ENCODE results near the gene SEPTIN12. TPM values are rescaled to one million over a fixed set of nuclear protein-coding genes. Genes with fewer than 3 reads are reported as not detected.

Gene SEPTIN12
- not detected for total RNA-seq
- long read RNA-seq, result 0 reads

- no peak for DNase-seq
- intact Hi-C loops (cut with micrococcal nuclease), result no loop called here
- ATAC-seq, result no peak
Measured at GRCh38 chr16:4787627-4788482, at the start of gene SEPTIN12. SEPTIN12 (minus strand) TSS chr16:4788345; CDS start chr16:4787645, 700 bp downstream.

GRCh38 chr16:4836727-4837126 lies 48.6 kb upstream of the SEPTIN12 start:
- intact Hi-C loops (cut with micrococcal nuclease), result no loop called here
- DNase-seq (no peak), ATAC-seq (peak; percentile 53)

- no peak for ATAC-seq
- intact Hi-C loops (cut with micrococcal nuclease), result no loop called here
- DNase-seq, result no peak
Measured at GRCh38 chr16:4833584-4833983, 45.4 kb upstream of the SEPTIN12 start.

GRCh38 chr16:4832698-4833343 lies 44.7 kb upstream of the SEPTIN12 start:
- intact Hi-C loops (cut with micrococcal nuclease), result no loop called here
- ATAC-seq (no peak), DNase-seq (no peak)

- ATAC-seq, result no peak
- no peak for DNase-seq
- intact Hi-C loops (cut with micrococcal nuclease), result no loop called here
Measured at GRCh38 chr16:4831616-4832015, 43.5 kb upstream of the SEPTIN12 start.

- peak; percentile 30 for ATAC-seq
- peak; percentile 46 for DNase-seq
- intact Hi-C loops (cut with micrococcal nuclease), result no loop called here
Measured at GRCh38 chr16:4830408-4830807, 42.3 kb upstream of the SEPTIN12 start.

GRCh38 chr16:4828567-4829321 lies 40.6 kb upstream of the SEPTIN12 start:
- intact Hi-C loops (cut with micrococcal nuclease), result no loop called here
- DNase-seq (peak; percentile 65), ATAC-seq (peak; percentile 69)

- ATAC-seq (peak; percentile 71), DNase-seq (peak; percentile 66)
- intact Hi-C loops (cut with micrococcal nuclease), result no loop called here
Measured at GRCh38 chr16:4826980-4827379, 38.8 kb upstream of the SEPTIN12 start.

GRCh38 chr16:4826526-4826925 lies 38.4 kb upstream of the SEPTIN12 start:
- intact Hi-C loops (cut with micrococcal nuclease), result no loop called here
- DNase-seq (no peak), ATAC-seq (peak; percentile 0)

- ATAC-seq (peak; percentile 73), DNase-seq (peak; percentile 74)
- intact Hi-C loops (cut with micrococcal nuclease), result no loop called here
Measured at GRCh38 chr16:4825196-4825595, 37.1 kb upstream of the SEPTIN12 start.

- intact Hi-C loops (cut with micrococcal nuclease), result no loop called here
- ATAC-seq (peak; percentile 70), DNase-seq (peak; percentile 73)
Measured at GRCh38 chr16:4820652-4821051, 32.5 kb upstream of the SEPTIN12 start.

GRCh38 chr16:4814542-4815173 lies 26.5 kb upstream of the SEPTIN12 start:
- ATAC-seq (peak; percentile 72), DNase-seq (peak; percentile 74)
- intact Hi-C loops (cut with micrococcal nuclease), result no loop called here

GRCh38 chr16:4814046-4814445 lies 25.9 kb upstream of the SEPTIN12 start:
- intact Hi-C loops (cut with micrococcal nuclease), result no loop called here

GRCh38 chr16:4813251-4814003 lies 25.3 kb upstream of the SEPTIN12 start:
- DNase-seq (no peak), ATAC-seq (peak; percentile 44)
- intact Hi-C loops (cut with micrococcal nuclease), result no loop called here

More at GRCh38 chr16:4814046-4814445, 25.9 kb upstream of the SEPTIN12 start:
- DNase-seq (no peak), ATAC-seq (peak; percentile 87)

- intact Hi-C loops (cut with micrococcal nuclease), result no loop called here
- ATAC-seq, result no peak
- no peak for DNase-seq
Measured at GRCh38 chr16:4811773-4812172, 23.6 kb upstream of the SEPTIN12 start.

- no peak for DNase-seq
- intact Hi-C loops (cut with micrococcal nuclease), result no loop called here
- no peak for ATAC-seq
Measured at GRCh38 chr16:4811242-4811641, 23.1 kb upstream of the SEPTIN12 start.

- no peak for DNase-seq
- intact Hi-C loops (cut with micrococcal nuclease), result no loop called here
Measured at GRCh38 chr16:4806280-4806679, 18.1 kb upstream of the SEPTIN12 start.

GRCh38 chr16:4805231-4805630 lies 17.1 kb upstream of the SEPTIN12 start:
- intact Hi-C loops (cut with micrococcal nuclease), result no loop called here
- peak; percentile 39 for ATAC-seq

More at GRCh38 chr16:4806280-4806679, 18.1 kb upstream of the SEPTIN12 start:
- no peak for ATAC-seq

More at GRCh38 chr16:4805231-4805630, 17.1 kb upstream of the SEPTIN12 start:
- peak; percentile 69 for DNase-seq

All from left ventricle myocardium superior (tissue), 1 donor.